ENCODE data around the gene CFAP92.
A peak's percentile ranks its signal among the peaks of the same experiment; 100 is the strongest.
"Not testable (repeated sequence)": the region's sequence is repeated elsewhere in the genome, so short reads cannot be mapped to it uniquely, and the experiment has no call there.

CFAP92 gene

GRCh38 chr3:128906031-128906803 lies 87.7 kb downstream of the CFAP92 start:
- no peak for DNase-seq (ENCODE audit: low read depth)

GRCh38 chr3:128903501-128903900 lies 90.4 kb downstream of the CFAP92 start:
- DNase-seq (ENCODE audit: low read depth), result no peak

- DNase-seq (ENCODE audit: low read depth), result no peak
Observed at GRCh38 chr3:128902426-128902825, 91.5 kb downstream of the CFAP92 start.

GRCh38 chr3:128895843-128896697 lies 97.8 kb downstream of the CFAP92 start:
- no peak for DNase-seq (ENCODE audit: low read depth)

- DNase-seq (ENCODE audit: low read depth), result no peak
Observed at GRCh38 chr3:128889139-128889894, 104.6 kb downstream of the CFAP92 start.

GRCh38 chr3:128884992-128885391 lies 108.9 kb downstream of the CFAP92 start:
- no peak for DNase-seq (ENCODE audit: low read depth)

- no peak for DNase-seq (ENCODE audit: low read depth)
Observed at GRCh38 chr3:128882719-128883118, 111.2 kb downstream of the CFAP92 start.

GRCh38 chr3:128881576-128881975 lies 112.3 kb downstream of the CFAP92 start:
- no peak for DNase-seq (ENCODE audit: low read depth)

- DNase-seq (ENCODE audit: low read depth), result not testable (repeated sequence)
Observed at GRCh38 chr3:128880455-128880854, 113.4 kb downstream of the CFAP92 start.

- DNase-seq (ENCODE audit: low read depth), result no peak
Observed at GRCh38 chr3:128879991-128880390, 113.9 kb downstream of the CFAP92 start.

- peak; percentile 92 for DNase-seq (ENCODE audit: low read depth)
Observed at GRCh38 chr3:128879125-128879969, 114.5 kb downstream of the CFAP92 start, which contains the start of gene ACAD9. TSS of gene ACAD9 (plus strand) at chr3:128879620. CDS start at chr3:128879692, 72 bp downstream.

- DNase-seq (ENCODE audit: low read depth), result no peak
Observed at GRCh38 chr3:128878556-128879124, 115.2 kb downstream of the CFAP92 start.

- DNase-seq (ENCODE audit: low read depth), result no peak
Observed at GRCh38 chr3:128878011-128878457, 115.8 kb downstream of the CFAP92 start.

- DNase-seq (ENCODE audit: low read depth), result peak; percentile 50
Observed at GRCh38 chr3:128875556-128876120, 118.2 kb downstream of the CFAP92 start.

GRCh38 chr3:128874481-128875180 lies 119.2 kb downstream of the CFAP92 start:
- no peak for DNase-seq (ENCODE audit: low read depth)

- no peak for DNase-seq (ENCODE audit: low read depth)
Observed at GRCh38 chr3:128873244-128874022, 120.4 kb downstream of the CFAP92 start.

GRCh38 chr3:128872744-128873143 lies 121.1 kb downstream of the CFAP92 start:
- no peak for DNase-seq (ENCODE audit: low read depth)

- DNase-seq (ENCODE audit: low read depth), result no peak
Observed at GRCh38 chr3:128872282-128872681, 121.6 kb downstream of the CFAP92 start.

- DNase-seq (ENCODE audit: low read depth), result no peak
Observed at GRCh38 chr3:128870347-128870746, 123.5 kb downstream of the CFAP92 start.
